CD4-positive, alpha-beta T cell (primary cell): ENCODE results near the gene RUBCN. TPM values are rescaled to one million over a fixed set of nuclear protein-coding genes. Genes with fewer than 3 reads are reported as not detected.

Experiments used
- ATAC-seq: fragments of 200-7000 bp; cut with Tn5 transposase; one replicate; pipeline ENCODE4 v1.10.0; 2022; ENCODE audit warnings: mild to moderate bottlenecking; ENCODE audit not compliant: poor library complexity
- CTCF ChIA-PET: fragments of 350-600 bp; sonication (Branson Sonifier 250); formaldehyde crosslinking; loops from one replicate; lab custom pipeline; 2021; ENCODE audit warnings: antibody characterized with exemption, inconsistent platforms; lab: Charles Lee
- POLR2A ChIA-PET: fragments of 350-600 bp; sonication (Branson Sonifier 250); formaldehyde crosslinking; loops from one replicate; lab custom pipeline; 2021; ENCODE audit warnings: antibody characterized with exemption, inconsistent platforms; lab: Charles Lee
- DNase-seq, 14 experiments: peaks; one replicate each; pipeline ENCODE4 v3.0.0-alpha.2; 2013 to 2020; ENCODE audit warnings: mixed read lengths in 2 of 14
- H3K27ac ChIP-seq, 2 donors: one replicate each; pipeline versions ENCODE4 v1.5.1 to v1.7.0; 2013; ENCODE audit warnings: low read length in 2 of 2, low read depth in 1 of 2, mild to moderate bottlenecking in 1 of 2
- H3K27me3 ChIP-seq, 2 experiments: 1 replicate in 1 of 2; 2 replicates in 1 of 2; pipeline versions ENCODE4 v1.6.1 to v1.7.0; 2013; ENCODE audit warnings: low read length in 2 of 2, control low read depth in 1 of 2, mild to moderate bottlenecking in 1 of 2, moderate library complexity in 1 of 2; ENCODE audit not compliant: insufficient read depth in 2 of 2, control insufficient read depth in 1 of 2
- H3K36me3 ChIP-seq: one replicate; pipeline ENCODE4 v1.6.1; 2013; ENCODE audit warnings: low read length, control low read depth; ENCODE audit not compliant: insufficient read depth
- H3K4me1 ChIP-seq: one replicate; pipeline ENCODE4 v1.6.1; 2013; ENCODE audit warnings: low read length, control low read depth; ENCODE audit not compliant: insufficient read depth
- H3K4me3 ChIP-seq: one replicate; pipeline ENCODE4 v1.5.1; 2013; ENCODE audit warnings: mild to moderate bottlenecking, low read length, moderate library complexity
- H3K9me3 ChIP-seq, 2 experiments: 1 replicate in 1 of 2; 2 replicates in 1 of 2; pipeline versions ENCODE4 v1.6.1 to v1.7.0; 2013; ENCODE audit warnings: low read length in 2 of 2, mild to moderate bottlenecking in 2 of 2, control low read depth in 1 of 2, moderate library complexity in 1 of 2; ENCODE audit not compliant: control insufficient read depth in 1 of 2, insufficient read depth in 1 of 2
- H3K27ac Mint-ChIP-seq: one replicate; pipeline ENCODE4 v1.8.0; 2020; ENCODE audit warnings: mixed read lengths
- H3K27me3 Mint-ChIP-seq: one replicate; pipeline ENCODE4 v1.8.0; 2021; ENCODE audit warnings: mixed read lengths
- H3K36me3 Mint-ChIP-seq: one replicate; pipeline ENCODE4 v1.8.0; 2021; ENCODE audit warnings: low read depth, mixed read lengths
- H3K4me1 Mint-ChIP-seq: one replicate; pipeline ENCODE4 v1.8.0; 2021; ENCODE audit warnings: low read depth, mixed read lengths
- H3K4me3 Mint-ChIP-seq: one replicate; pipeline ENCODE4 v1.8.0; 2020; ENCODE audit warnings: mild to moderate bottlenecking, mixed read lengths
- H3K9me3 Mint-ChIP-seq: one replicate; pipeline ENCODE4 v1.8.0; 2020; ENCODE audit warnings: mixed read lengths
- CTCF ChIP-seq: fragments of 200-600 bp; IDR thresholded peaks from one replicate; pipeline ENCODE4 v1.8.0; 2022; ENCODE audit warnings: antibody characterized with exemption, mild to moderate bottlenecking
- intact Hi-C, 2 experiments: fragments of 100-400 bp; cut with DNase I in 1 of 2; cut with micrococcal nuclease in 1 of 2; formaldehyde crosslinking; loops; one replicate each; pipeline versions ENCODE4 v1.15.1 to v1.9.0; 2023 to 2025; cut with DNase I, micrococcal nuclease
- total RNA-seq, 174 experiments: library from RNA in 2 of 174; stranded (reverse) in 2 of 174; gene quantifications; one replicate each; pipeline ENCODE4 v1.2.3 and lab custom pipeline; 2021 to 2026

RUBCN gene
- total RNA-seq, 2 experiments from 2014 or later = 35.3 to 38.9 TPM

GRCh38 chr3:197675563-197675860 is 61.2 kb downstream of the RUBCN start:
- H3K27me3 Mint-ChIP-seq = no peaks in the 10 kb centered on the region
- Histone ChIP-seq H3K27ac (no peak overlapping the region), H3K27me3 (no peaks in the 10 kb centered on the region), H3K36me3 (peaks cover 48% of the 10 kb centered on the region), H3K4me3 (no peak overlapping the region), H3K4me1 (no peaks in the 10 kb centered on the region), H3K9me3 (no peaks in the 10 kb centered on the region)
- intact Hi-C loops = no loop called here
- no peaks in the 10 kb centered on the region for H3K4me1 Mint-ChIP-seq
- TF ChIP-seq CTCF = no peak
- DNase-seq (no peak), ATAC-seq (no peak)
- H3K27ac Mint-ChIP-seq = no peak overlapping the region
- POLR2A ChIA-PET = no interaction called here
- H3K36me3 Mint-ChIP-seq = peaks cover 62% of the 10 kb centered on the region
- CTCF ChIA-PET = no interaction called here
- no peaks in the 10 kb centered on the region for H3K9me3 Mint-ChIP-seq
- H3K4me3 Mint-ChIP-seq = no peak overlapping the region

GRCh38 chr3:197674741-197675562 is 61.8 kb downstream of the RUBCN start:
- no peak for TF ChIP-seq CTCF
- Mint-ChIP-seq H3K4me3 (no peak overlapping the region), H3K36me3 (peaks cover 64% of the 10 kb centered on the region), H3K27ac (no peak overlapping the region), H3K27me3 (no peaks in the 10 kb centered on the region), H3K4me1 (no peaks in the 10 kb centered on the region), H3K9me3 (no peaks in the 10 kb centered on the region)
- Histone ChIP-seq H3K4me3 (no peak overlapping the region), H3K27me3 (no peaks in the 10 kb centered on the region), H3K4me1 (no peaks in the 10 kb centered on the region), H3K36me3 (peaks cover 46% of the 10 kb centered on the region), H3K9me3 (no peaks in the 10 kb centered on the region), H3K27ac (no peak overlapping the region)
- no peak for DNase-seq
- ATAC-seq = no peak
- POLR2A ChIA-PET = no interaction called here
- CTCF ChIA-PET = interaction anchor here (0.7 kb wide), 1 partner anchor 403 kb away, joined by 3 read pairs; no protein-coding TSS in a partner anchor
- intact Hi-C loops = no loop called here

GRCh38 chr3:197673170-197673569 is 63.5 kb downstream of the RUBCN start:
- no peaks in the 10 kb centered on the region for H3K27me3 ChIP-seq
- Mint-ChIP-seq H3K9me3 (no peaks in the 10 kb centered on the region), H3K36me3 (peaks cover 62% of the 10 kb centered on the region), H3K27ac (no peak overlapping the region), H3K4me3 (no peak overlapping the region), H3K4me1 (no peaks in the 10 kb centered on the region), H3K27me3 (no peaks in the 10 kb centered on the region)
- TF ChIP-seq CTCF = no peak
- no peak for ATAC-seq
- no peaks in the 10 kb centered on the region for H3K9me3 ChIP-seq
- H3K27ac ChIP-seq = no peak overlapping the region
- intact Hi-C loops = no loop called here
- H3K36me3 ChIP-seq = peaks cover 42% of the 10 kb centered on the region
- H3K4me3 ChIP-seq = no peak overlapping the region
- ChIA-PET POLR2A (no interaction called here), CTCF (interaction anchor here (0.6 to 1.5 kb wide), 2 partner anchors 74 to 86 kb away, joined by 3 to 6 read pairs; no protein-coding TSS in a partner anchor)
- no peak for DNase-seq
- no peaks in the 10 kb centered on the region for H3K4me1 ChIP-seq
